Lower leg skin (tissue), 4 donors: Measurements from ENCODE around the gene RAB11FIP3. TPM values are rescaled to one million over a fixed set of nuclear protein-coding genes. Genes with fewer than 3 reads are reported as not detected.

Experiments used
- DNase-seq, 2 donors: peaks; one replicate each; pipeline ENCODE4 v3.0.0-alpha.2; 2019; ENCODE audit warnings: low spot score in 2 of 2
- H3K4me3 ChIP-seq: fragments of 200-600 bp; sonication (generic); 2 replicates; pipeline ENCODE4 v1.5.1; 2017; ENCODE audit warnings: mild to moderate bottlenecking, low read depth; ENCODE audit not compliant: poor library complexity, severe bottlenecking
- CTCF ChIP-seq, 3 donors: fragments of 450-650 bp; IDR thresholded peaks; one replicate each; pipeline ENCODE4 v1.5.1; 2016; ENCODE audit warnings: antibody characterized with exemption in 3 of 3, mild to moderate bottlenecking in 3 of 3, moderate library complexity in 2 of 3
- POLR2A ChIP-seq, 2 donors: fragments of 450-650 bp; IDR thresholded peaks; one replicate each; pipeline ENCODE4 v1.6.1; 2016 to 2017; ENCODE audit warnings: antibody characterized with exemption in 2 of 2, mild to moderate bottlenecking in 1 of 2, moderate library complexity in 1 of 2
- WGBS, 2 donors: methylation state at CpG; one replicate each; pipeline ENCODE4 v1.1.5; 2018; 5-methylcytosine and 5-hydroxymethylcytosine counted together
- intact Hi-C: fragments of 100-400 bp; cut with DNase I; formaldehyde crosslinking; loops from one replicate; pipeline ENCODE4 v1.15.0; 2023; ENCODE audit warnings: low total_unique reads
- total RNA-seq, 4 donors: library from RNA; depleted of rRNA; stranded (reverse); fragments of >200 nt; gene quantifications; one replicate each; pipeline ENCODE4 v1.1.0, GENCODE V29; 2016

RAB11FIP3 gene
- total RNA-seq, 4 donors from 2014 or later: 22.1 to 66.3 (median 27.7) TPM

- no peak overlapping the region for H3K4me3 ChIP-seq
- DNase-seq: no peak
- intact Hi-C loops: no loop called here
- TF ChIP-seq CTCF (IDR thresholded peaks at IDR 0.05) (no peak), POLR2A (IDR thresholded peaks at IDR 0.05) (no peak)
- 76 to 92% methylated on average over 13 of the region's 13 CpGs for WGBS, 2 donors
These were observed 29.0 kb downstream of the RAB11FIP3 start for GRCh38 chr16:454397-454940.

GRCh38 chr16:455453-455852 is 30.0 kb downstream of the RAB11FIP3 start:
- intact Hi-C loops: no loop called here
- 90 to 93% methylated on average over 12 of the region's 12 CpGs for WGBS, 2 donors

GRCh38 chr16:456891-457483 is 31.5 kb downstream of the RAB11FIP3 start:
- 61 to 69% methylated on average over 11 of the region's 11 CpGs for WGBS, 2 donors
- intact Hi-C loops: no loop called here
- TF ChIP-seq POLR2A (IDR thresholded peaks at IDR 0.05) (no peak), CTCF (IDR thresholded peaks at IDR 0.05) (no peak)
- no peak overlapping the region for H3K4me3 ChIP-seq
- no peak for DNase-seq

More at GRCh38 chr16:455453-455852, 30.0 kb downstream of the RAB11FIP3 start:
- no peak for DNase-seq
- TF ChIP-seq CTCF (IDR thresholded peaks at IDR 0.05): no peak
- no peak for TF ChIP-seq POLR2A (IDR thresholded peaks at IDR 0.05)
- H3K4me3 ChIP-seq: no peak overlapping the region

GRCh38 chr16:457732-458400 is 32.4 kb downstream of the RAB11FIP3 start:
- no peak for DNase-seq
- no peak overlapping the region for H3K4me3 ChIP-seq
- TF ChIP-seq CTCF (IDR thresholded peaks at IDR 0.05) (no peak), POLR2A (IDR thresholded peaks at IDR 0.05) (no peak)
- WGBS, 2 donors: 82% methylated on average over 11 of the region's 14 CpGs
- intact Hi-C loops: no loop called here

- WGBS, 2 donors: 87 to 91% methylated on average over 7 of the region's 7 CpGs
- no peak for TF ChIP-seq CTCF (IDR thresholded peaks at IDR 0.05)
- no peak for TF ChIP-seq POLR2A (IDR thresholded peaks at IDR 0.05)
- no peak overlapping the region for H3K4me3 ChIP-seq
- DNase-seq: no peak
- intact Hi-C loops: no loop called here
These were observed 34.3 kb downstream of the RAB11FIP3 start for GRCh38 chr16:459761-460160.
